HEK293T (cell line): ENCODE measurements around the gene CUX1.

Experiments used
- CTCF ChIA-PET: fragments of 350-600 bp; formaldehyde crosslinking; extraction: SDS; loops from one replicate; lab custom pipeline; 2021; ENCODE audit warnings: antibody characterized with exemption, inconsistent platforms; lab: Yijun Ruan, JAX
- POLR2A ChIA-PET: fragments of 350-600 bp; formaldehyde crosslinking; extraction: SDS; loops from one replicate; lab custom pipeline; 2020; ENCODE audit warnings: antibody characterized with exemption, inconsistent platforms; lab: Yijun Ruan, JAX
- DNase-seq: peaks from one replicate; pipeline ENCODE4 v3.0.0; 2012; ENCODE audit warnings: mixed read lengths; ENCODE audit errors: extremely low spot score
- ARNT ChIP-seq: fragments of 450-650 bp; IDR thresholded peaks from 2 replicates; pipeline ENCODE4 v1.6.1; 2017; ENCODE audit warnings: mild to moderate bottlenecking
- BHLHE40 ChIP-seq: fragments of 450-650 bp; IDR thresholded peaks from 2 replicates; pipeline ENCODE4 v1.6.1; 2016; ENCODE audit warnings: mild to moderate bottlenecking, moderate library complexity, borderline replicate concordance
- CTBP1 ChIP-seq: fragments of 450-650 bp; IDR thresholded peaks from 2 replicates; pipeline ENCODE4 v1.6.1; 2016; ENCODE audit warnings: borderline replicate concordance
- ELF4 ChIP-seq: fragments of 450-650 bp; IDR thresholded peaks from 2 replicates; pipeline ENCODE4 v1.6.1; 2017; ENCODE audit warnings: antibody characterized with exemption
- FOXA1 ChIP-seq: fragments of 450-650 bp; IDR thresholded peaks from 2 replicates; pipeline ENCODE4 v1.6.1; 2016; ENCODE audit warnings: mild to moderate bottlenecking
- FOXK2 ChIP-seq: fragments of 450-650 bp; IDR thresholded peaks from 2 replicates; pipeline ENCODE4 v1.6.1; 2016; ENCODE audit warnings: mild to moderate bottlenecking
- FOXM1 ChIP-seq: fragments of 450-650 bp; IDR thresholded peaks from 2 replicates; pipeline ENCODE4 v1.6.1; 2017; ENCODE audit warnings: mild to moderate bottlenecking, borderline replicate concordance
- HDGF ChIP-seq: fragments of 450-650 bp; IDR thresholded peaks from 2 replicates; pipeline ENCODE4 v1.6.1; 2017; ENCODE audit warnings: antibody characterized with exemption, borderline replicate concordance
- L3MBTL2 ChIP-seq: fragments of 450-650 bp; conservative IDR thresholded peaks from 2 replicates; pipeline ENCODE4 v1.6.1; 2016; ENCODE audit warnings: mild to moderate bottlenecking
- LEF1 ChIP-seq: fragments of 450-650 bp; IDR thresholded peaks from 2 replicates; pipeline ENCODE4 v1.6.1; 2017; ENCODE audit warnings: mild to moderate bottlenecking, borderline replicate concordance
- NFRKB ChIP-seq: fragments of 450-650 bp; IDR thresholded peaks from 2 replicates; pipeline ENCODE4 v1.6.1; 2016; ENCODE audit warnings: mild to moderate bottlenecking, moderate library complexity
- SP1 ChIP-seq: fragments of 450-650 bp; IDR thresholded peaks from 2 replicates; pipeline ENCODE4 v1.6.1; 2017
- SUZ12 ChIP-seq: fragments of 450-650 bp; IDR thresholded peaks from 2 replicates; pipeline ENCODE4 v1.6.1; 2016; ENCODE audit warnings: mild to moderate bottlenecking
- TARDBP ChIP-seq: fragments of 450-650 bp; IDR thresholded peaks from 2 replicates; pipeline ENCODE4 v1.6.1; 2016
- ZNF384 ChIP-seq: fragments of 450-650 bp; IDR thresholded peaks from 2 replicates; pipeline ENCODE4 v1.6.1; 2016
- TF ChIP-seq, protein P1 (sequence below): fragments of 450-650 bp; IDR thresholded peaks from 2 replicates; pipeline ENCODE4 v1.6.1; 2016

The CUX1 gene

GRCh38 chr7:102287111-102287980, 469.9 kb downstream of the CUX1 start:
- ChIA-PET POLR2A (interaction anchor here (0.9 to 1.1 kb wide), 2 partner anchors 76 to 102 kb away, joined by 3 to 6 read pairs; no protein-coding TSS in a partner anchor), CTCF (no interaction called here)
- TF ChIP-seq ZNF384 (no peak), SP1 (no peak), NFRKB (no peak), FOXM1 (no peak), BHLHE40 (no peak), LEF1 (no peak), L3MBTL2 (no peak), ELF4 (no peak), FOXA1 (no peak), HDGF (no peak), CTBP1 (no peak), TARDBP (no peak), SUZ12 (no peak), FOXK2 (no peak), ARNT (no peak)
- TF ChIP-seq, protein P1, sequence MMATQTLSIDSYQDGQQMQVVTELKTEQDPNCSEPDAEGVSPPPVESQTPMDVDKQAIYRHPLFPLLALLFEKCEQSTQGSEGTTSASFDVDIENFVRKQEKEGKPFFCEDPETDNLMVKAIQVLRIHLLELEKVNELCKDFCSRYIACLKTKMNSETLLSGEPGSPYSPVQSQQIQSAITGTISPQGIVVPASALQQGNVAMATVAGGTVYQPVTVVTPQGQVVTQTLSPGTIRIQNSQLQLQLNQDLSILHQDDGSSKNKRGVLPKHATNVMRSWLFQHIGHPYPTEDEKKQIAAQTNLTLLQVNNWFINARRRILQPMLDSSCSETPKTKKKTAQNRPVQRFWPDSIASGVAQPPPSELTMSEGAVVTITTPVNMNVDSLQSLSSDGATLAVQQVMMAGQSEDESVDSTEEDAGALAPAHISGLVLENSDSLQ, result no peak
- DNase-seq, result peak; percentile 27

GRCh38 chr7:102287981-102288278, 470.5 kb downstream of the CUX1 start:
- ChIA-PET POLR2A (interaction anchor here (1.1 kb wide), 1 partner anchor 76 kb away, joined by 6 read pairs; no protein-coding TSS in a partner anchor), CTCF (interaction anchor here (0.6 kb wide), 1 partner anchor 899 kb away, joined by 3 read pairs; no protein-coding TSS in a partner anchor)
- TF ChIP-seq ZNF384 (no peak), CTBP1 (no peak), HDGF (no peak), SP1 (no peak), L3MBTL2 (no peak), NFRKB (no peak), SUZ12 (no peak), FOXA1 (no peak), ELF4 (no peak), TARDBP (no peak), ARNT (no peak)
- TF ChIP-seq, protein P1, result no peak
- DNase-seq, result no peak

DNA sequence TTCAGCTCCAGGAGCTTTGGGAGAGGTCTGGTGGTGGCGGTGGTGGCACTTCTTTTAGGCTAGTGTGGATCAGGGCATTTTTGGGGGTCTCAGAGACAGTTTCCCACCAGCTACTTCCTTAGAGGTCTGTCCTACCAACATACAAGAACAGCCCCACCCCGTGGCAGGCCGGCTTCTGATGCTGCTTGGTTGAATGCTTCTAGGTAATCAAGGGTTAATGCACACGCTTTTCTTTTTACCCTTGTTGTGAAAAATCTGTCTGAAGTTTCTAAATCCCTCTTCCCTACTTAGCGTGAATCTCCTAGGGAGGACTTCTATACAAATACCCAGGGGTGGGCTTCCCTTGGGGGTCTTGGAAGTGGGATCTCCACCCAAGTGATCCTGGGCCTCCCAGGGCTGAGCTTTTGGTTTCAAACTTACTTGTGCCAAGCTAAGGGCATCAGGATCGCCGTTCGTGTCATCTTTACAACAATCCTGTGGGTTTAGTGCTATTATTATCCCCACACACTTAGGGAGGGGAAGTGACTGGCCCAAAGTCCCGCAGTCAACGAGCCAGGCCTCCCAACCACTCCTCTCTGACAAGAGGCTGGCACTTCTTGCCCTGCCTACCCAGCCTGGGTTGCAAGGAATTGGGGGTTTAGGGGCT, 471.0 kb downstream of the CUX1 start:
- TF ChIP-seq L3MBTL2 (no peak), SP1 (no peak), ZNF384 (no peak), LEF1 (no peak), NFRKB (no peak), CTBP1 (no peak), FOXA1 (no peak), FOXM1 (no peak), BHLHE40 (no peak), ARNT (no peak), HDGF (no peak), SUZ12 (no peak), ELF4 (no peak), FOXK2 (no peak), TARDBP (no peak)
- TF ChIP-seq, protein P1, result no peak
- CTCF ChIA-PET, result interaction anchor here (0.6 kb wide), 1 partner anchor 899 kb away, joined by 3 read pairs; no protein-coding TSS in a partner anchor
- DNase-seq, result no peak
- POLR2A ChIA-PET, result interaction anchor here (1.1 kb wide), 1 partner anchor 75 kb away, joined by 6 read pairs; no protein-coding TSS in a partner anchor

DNA sequence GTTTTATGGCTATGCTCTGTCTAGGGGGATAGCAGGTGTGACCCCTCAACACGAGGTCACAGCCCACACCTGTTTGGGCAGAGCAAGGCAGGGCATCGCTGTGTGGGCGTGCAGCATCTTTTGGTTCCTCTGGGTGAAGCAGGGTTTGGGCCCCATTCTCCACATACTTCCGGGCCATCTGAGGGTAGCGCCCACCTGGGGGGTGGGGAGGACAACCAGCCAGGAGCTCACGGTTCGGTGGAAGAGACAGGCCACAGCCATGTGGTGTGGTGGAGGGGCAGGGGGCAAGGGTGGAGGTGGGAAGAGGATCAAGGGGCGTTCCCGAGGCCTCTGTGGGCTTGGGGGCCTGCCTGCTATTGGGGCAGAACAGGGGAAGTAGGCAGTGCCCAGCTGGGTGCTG, 471.6 kb downstream of the CUX1 start:
- TF ChIP-seq SUZ12 (no peak), CTBP1 (no peak), FOXA1 (no peak), L3MBTL2 (no peak), HDGF (no peak), FOXM1 (no peak), NFRKB (no peak), LEF1 (no peak), BHLHE40 (no peak), ARNT (no peak), TARDBP (no peak), ZNF384 (no peak), ELF4 (no peak), SP1 (no peak)
- TF ChIP-seq, protein P1, result no peak
- CTCF ChIA-PET, result no interaction called here
- DNase-seq, result no peak
- POLR2A ChIA-PET, result interaction anchor here (0.7 kb wide), 1 partner anchor 74 kb away, joined by 3 read pairs; no protein-coding TSS in a partner anchor
